Upper lobe of left lung (tissue), 6 donors: Measurements from ENCODE around the gene FBRSL1. TPM values are rescaled to one million over a fixed set of nuclear protein-coding genes. Genes with fewer than 3 reads are reported as not detected.
A peak's percentile ranks its signal among the peaks of the same experiment; 100 is the strongest.

Source experiments
- ATAC-seq, 2 donors: fragments of 200-7000 bp; cut with Tn5 transposase; one replicate each; pipeline ENCODE4 v1.9.1; 2022; ENCODE audit warnings: mild to moderate bottlenecking in 2 of 2, moderate library complexity in 2 of 2; ENCODE audit not compliant: low FRiP score in 2 of 2
- DNase-seq, 2 donors: peaks; one replicate each; pipeline ENCODE4 v3.0.0-alpha.2; 2019 to 2020
- H3K27ac ChIP-seq, 4 donors: fragments of 200-600 bp; sonication (generic); one replicate each; pipeline ENCODE4 v1.5.1; 2016 to 2019
- H3K27me3 ChIP-seq, 4 donors: fragments of 200-600 bp; sonication (generic); one replicate each; pipeline ENCODE4 v1.5.1; 2017 to 2019
- H3K36me3 ChIP-seq, 4 donors: fragments of 200-600 bp; sonication (generic); one replicate each; pipeline ENCODE4 v1.5.1; 2016 to 2019
- H3K4me1 ChIP-seq, 4 donors: fragments of 200-600 bp; sonication (generic); one replicate each; pipeline ENCODE4 v1.5.1; 2018 to 2019
- H3K4me3 ChIP-seq, 4 donors: fragments of 200-600 bp; sonication (generic); one replicate each; pipeline ENCODE4 v1.5.1; 2017 to 2019; ENCODE audit warnings: mild to moderate bottlenecking in 2 of 4, moderate library complexity in 1 of 4
- H3K9me3 ChIP-seq, 4 donors: fragments of 200-600 bp; sonication (generic); one replicate each; pipeline ENCODE4 v1.5.1; 2018 to 2019
- EP300 ChIP-seq, 4 donors: sonication (generic); formaldehyde crosslinking; IDR thresholded peaks; one replicate each; pipeline ENCODE4 v1.5.1; 2017; ENCODE audit warnings: antibody characterized with exemption in 4 of 4, control low read depth in 2 of 4
- POLR2A ChIP-seq, 4 donors: fragments of 450-650 bp; IDR thresholded peaks; one replicate each; pipeline ENCODE4 v1.5.1; 2016 to 2017; ENCODE audit warnings: antibody characterized with exemption in 4 of 4, mild to moderate bottlenecking in 2 of 4
- POLR2AphosphoS5 ChIP-seq, 2 donors: sonication (generic); formaldehyde crosslinking; IDR thresholded peaks; one replicate each; pipeline ENCODE4 v1.5.1; 2017; ENCODE audit warnings: antibody characterized with exemption in 2 of 2
- WGBS, 2 donors: methylation state at CpG; one replicate each; pipeline ENCODE4 v1.1.5; 2017 to 2018; 5-methylcytosine and 5-hydroxymethylcytosine counted together
- total RNA-seq, 6 donors: library from RNA; depleted of rRNA in 4 of 6; stranded (reverse); fragments of >200 nt in 4 of 6; gene quantifications; one replicate each; pipeline versions ENCODE4 v1.1.0 to v1.2.1, GENCODE V29; 2016 to 2021
- TF ChIP-seq, protein P1 (sequence below), 6 experiments: fragments of 450-650 bp in 4 of 6; fragments of 200-600 bp in 2 of 6; sonication (generic) in 2 of 6; IDR thresholded peaks; one replicate each; pipeline ENCODE4 v1.5.1; 2016 to 2019; ENCODE audit warnings: antibody characterized with exemption in 6 of 6
- donor health status: DM: no; HTN: no; CAD: no; lungs with moderate emphysema.
- donor health status: DM: no; HTN: yes; CAD: no; lungs with severe emphysema.

FBRSL1 gene
- total RNA-seq, 6 donors from 2014 or later, result 16.0 to 53.0 (median 44.1) TPM

GRCh38 chr12:132551641-132552031 lies 61.7 kb downstream of the FBRSL1 start:
- Histone ChIP-seq H3K4me1 (no peaks in the 10 kb centered on the region), H3K4me3 (no peak overlapping the region), H3K36me3 (peaks cover 0 to 46% (median 26%) of the 10 kb centered on the region in 4 donors), H3K27me3 (no peaks in the 10 kb centered on the region), H3K9me3 (no peaks in the 10 kb centered on the region), H3K27ac (no peak overlapping the region)
- DNase-seq, result no peak
- TF ChIP-seq POLR2A (IDR thresholded peaks at IDR 0.05) (no peak), EP300 (IDR thresholded peaks at IDR 0.05) (no peak), POLR2AphosphoS5 (IDR thresholded peaks at IDR 0.05) (no peak)
- TF ChIP-seq, protein P1, sequence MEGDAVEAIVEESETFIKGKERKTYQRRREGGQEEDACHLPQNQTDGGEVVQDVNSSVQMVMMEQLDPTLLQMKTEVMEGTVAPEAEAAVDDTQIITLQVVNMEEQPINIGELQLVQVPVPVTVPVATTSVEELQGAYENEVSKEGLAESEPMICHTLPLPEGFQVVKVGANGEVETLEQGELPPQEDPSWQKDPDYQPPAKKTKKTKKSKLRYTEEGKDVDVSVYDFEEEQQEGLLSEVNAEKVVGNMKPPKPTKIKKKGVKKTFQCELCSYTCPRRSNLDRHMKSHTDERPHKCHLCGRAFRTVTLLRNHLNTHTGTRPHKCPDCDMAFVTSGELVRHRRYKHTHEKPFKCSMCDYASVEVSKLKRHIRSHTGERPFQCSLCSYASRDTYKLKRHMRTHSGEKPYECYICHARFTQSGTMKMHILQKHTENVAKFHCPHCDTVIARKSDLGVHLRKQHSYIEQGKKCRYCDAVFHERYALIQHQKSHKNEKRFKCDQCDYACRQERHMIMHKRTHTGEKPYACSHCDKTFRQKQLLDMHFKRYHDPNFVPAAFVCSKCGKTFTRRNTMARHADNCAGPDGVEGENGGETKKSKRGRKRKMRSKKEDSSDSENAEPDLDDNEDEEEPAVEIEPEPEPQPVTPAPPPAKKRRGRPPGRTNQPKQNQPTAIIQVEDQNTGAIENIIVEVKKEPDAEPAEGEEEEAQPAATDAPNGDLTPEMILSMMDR (IDR thresholded peaks at IDR 0.05), result no peak
- WGBS, 2 donors, result 91% methylated on average over 12 of the region's 16 CpGs; no CpG with 5 or more reads in 1 of the 2 donors
- ATAC-seq, result no peak

DNA sequence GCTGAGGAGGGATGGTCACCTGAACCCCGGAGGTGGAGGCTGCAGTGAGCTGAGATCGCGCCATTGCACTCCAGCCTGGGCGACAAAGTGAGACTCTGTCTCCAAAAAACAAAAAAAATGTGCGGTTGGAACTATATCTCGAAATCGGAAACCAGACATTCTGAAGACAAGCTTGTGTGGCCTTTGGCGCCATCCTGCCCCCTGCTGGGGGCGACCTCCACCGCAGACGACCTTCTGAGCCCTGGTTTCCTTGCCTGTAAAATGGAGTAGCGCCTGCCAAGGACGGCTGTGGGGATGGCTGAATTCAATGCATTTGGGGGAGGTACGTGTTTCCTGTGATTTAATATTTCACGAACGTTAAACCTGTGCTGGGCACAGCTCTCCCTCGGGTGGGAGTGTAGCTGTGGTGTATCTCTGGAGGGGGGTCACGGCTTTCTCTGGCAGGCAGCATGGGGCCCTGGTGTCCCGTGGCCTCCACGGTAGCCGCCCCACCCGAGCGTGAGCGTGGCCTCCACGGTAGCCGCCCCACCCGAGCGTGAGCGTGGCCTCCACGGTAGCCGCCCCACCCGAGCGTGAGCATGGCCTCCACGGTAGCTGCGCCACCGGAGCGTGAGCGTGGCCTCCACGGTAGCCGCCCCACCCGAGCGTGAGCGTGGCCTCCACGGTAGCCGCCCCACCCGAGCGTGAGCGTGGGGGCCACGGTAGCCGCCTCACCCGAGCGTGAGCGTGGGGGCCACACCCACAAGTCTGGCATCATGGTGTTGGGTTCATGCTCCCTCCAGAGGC lies 65.1 kb downstream of the FBRSL1 start:
- peaks cover 7 to 17% (median 11%) of the 10 kb centered on the region in 4 donors for H3K4me1 ChIP-seq
- no peaks in the 10 kb centered on the region for H3K27me3 ChIP-seq
- no peaks in the 10 kb centered on the region for H3K9me3 ChIP-seq
- no peak overlapping the region for H3K4me3 ChIP-seq
- no peak overlapping the region for H3K27ac ChIP-seq
- H3K36me3 ChIP-seq, result peaks cover 0 to 25% (median 17%) of the 10 kb centered on the region in 4 donors
- WGBS, 2 donors, result 90 to 93% methylated on average over 26 to 47 of the region's 53 CpGs
- TF ChIP-seq POLR2AphosphoS5 (IDR thresholded peaks at IDR 0.05) (no peak), EP300 (IDR thresholded peaks at IDR 0.05) (no peak), POLR2A (IDR thresholded peaks at IDR 0.05) (no peak)
- TF ChIP-seq, protein P1 (IDR thresholded peaks at IDR 0.05), result peak in 1 of 6 experiments; percentile 10
- ATAC-seq (no peak), DNase-seq (peak in 1 of 2 donors; percentile 77)

- ATAC-seq (no peak), DNase-seq (peak in 1 of 2 donors; percentile 50)
- no peak for TF ChIP-seq POLR2AphosphoS5 (IDR thresholded peaks at IDR 0.05)
- TF ChIP-seq EP300 (IDR thresholded peaks at IDR 0.05), result no peak
- TF ChIP-seq POLR2A (IDR thresholded peaks at IDR 0.05), result no peak
- TF ChIP-seq, protein P1 (IDR thresholded peaks at IDR 0.05), result no peak
- Histone ChIP-seq H3K36me3 (peaks cover 0 to 25% (median 15%) of the 10 kb centered on the region in 4 donors), H3K4me3 (no peak overlapping the region), H3K9me3 (no peaks in the 10 kb centered on the region), H3K27me3 (no peaks in the 10 kb centered on the region), H3K27ac (no peak overlapping the region), H3K4me1 (peaks cover 14 to 23% (median 17%) of the 10 kb centered on the region in 4 donors)
- 95 to 96% methylated on average over 13 of the region's 13 CpGs for WGBS, 2 donors
These were observed 65.7 kb downstream of the FBRSL1 start for GRCh38 chr12:132555686-132556085.

GRCh38 chr12:132556216-132556615 lies 66.3 kb downstream of the FBRSL1 start:
- H3K9me3 ChIP-seq, result no peaks in the 10 kb centered on the region
- H3K36me3 ChIP-seq, result peaks cover 0 to 22% (median 14%) of the 10 kb centered on the region in 4 donors
- 94 to 97% methylated on average over 7 to 16 of the region's 16 CpGs for WGBS, 2 donors
- peak in 1 of 2 donors; percentile 60 for DNase-seq
- no peaks in the 10 kb centered on the region for H3K27me3 ChIP-seq
- no peak overlapping the region for H3K27ac ChIP-seq
- TF ChIP-seq EP300 (IDR thresholded peaks at IDR 0.05), result no peak
- H3K4me1 ChIP-seq, result peaks cover 19 to 29% (median 22%) of the 10 kb centered on the region in 4 donors
- no peak overlapping the region for H3K4me3 ChIP-seq
- ATAC-seq, result no peak

- Histone ChIP-seq H3K36me3 (peaks cover 0 to 19% (median 12%) of the 10 kb centered on the region in 4 donors), H3K9me3 (no peaks in the 10 kb centered on the region), H3K27me3 (no peaks in the 10 kb centered on the region), H3K4me3 (no peak overlapping the region), H3K4me1 (peaks cover 21 to 30% (median 24%) of the 10 kb centered on the region in 4 donors), H3K27ac (no peak overlapping the region)
- DNase-seq (peak in 1 of 2 donors; percentile 67), ATAC-seq (no peak)
- 92 to 96% methylated on average over 7 to 14 of the region's 17 CpGs for WGBS, 2 donors
- TF ChIP-seq POLR2AphosphoS5 (IDR thresholded peaks at IDR 0.05), result no peak
These were observed 66.8 kb downstream of the FBRSL1 start for GRCh38 chr12:132556801-132557200.
